SH-SY5Y (cell line): Measurements from ENCODE around the gene BEND2.

Source experiments
- GATA2 ChIP-seq: IDR thresholded peaks from 2 replicates; pipeline ENCODE4 v1.6.1; 2011; ENCODE audit warnings: mild to moderate bottlenecking, low read depth, low read length
- GATA3 ChIP-seq: IDR thresholded peaks from 2 replicates; pipeline ENCODE4 v1.6.1; 2011; ENCODE audit warnings: low read depth, mild to moderate bottlenecking, low read length, moderate library complexity

BEND2 gene

GRCh38 chrX:18160369-18160768 lies 60.3 kb downstream of the BEND2 start:
- TF ChIP-seq GATA3, result no peak
- no peak for TF ChIP-seq GATA2

GRCh38 chrX:18158963-18159362 lies 61.7 kb downstream of the BEND2 start:
- no peak for TF ChIP-seq GATA2

GRCh38 chrX:18151649-18152048 lies 69.0 kb downstream of the BEND2 start:
- TF ChIP-seq GATA3, result no peak
- TF ChIP-seq GATA2, result no peak

GRCh38 chrX:18151157-18151556 lies 69.5 kb downstream of the BEND2 start:
- no peak for TF ChIP-seq GATA2
- no peak for TF ChIP-seq GATA3

- no peak for TF ChIP-seq GATA2
- no peak for TF ChIP-seq GATA3
Measured at GRCh38 chrX:18149454-18149853, 71.2 kb downstream of the BEND2 start.

GRCh38 chrX:18146954-18147353 lies 73.7 kb downstream of the BEND2 start:
- TF ChIP-seq GATA2 (no peak), GATA3 (no peak)

- no peak for TF ChIP-seq GATA2
- no peak for TF ChIP-seq GATA3
Measured at GRCh38 chrX:18146009-18146408, 74.7 kb downstream of the BEND2 start.

GRCh38 chrX:18136816-18137215 lies 83.9 kb downstream of the BEND2 start:
- TF ChIP-seq GATA3 (no peak), GATA2 (no peak)

GRCh38 chrX:18133605-18134004 lies 87.1 kb downstream of the BEND2 start:
- TF ChIP-seq GATA3 (no peak), GATA2 (no peak)

GRCh38 chrX:18129690-18130089 lies 91.0 kb downstream of the BEND2 start:
- TF ChIP-seq GATA3, result no peak
- TF ChIP-seq GATA2, result no peak

- no peak for TF ChIP-seq GATA3
- no peak for TF ChIP-seq GATA2
Measured at GRCh38 chrX:18126971-18127370, 93.7 kb downstream of the BEND2 start.

GRCh38 chrX:18119856-18120255 lies 100.8 kb downstream of the BEND2 start:
- TF ChIP-seq GATA2 (no peak), GATA3 (no peak)
